BLaER1 treated with 17β-estradiol and CSF1 and Interleukin-3, amounts not matched to agents 10 nM and 100 nM (cell line): ENCODE measurements around the gene ACKR3.

Experiments
- H3K27ac ChIP-seq, 11 experiments: shearing (Covaris generic); formaldehyde crosslinking; 2 replicates each; pipeline ENCODE4 v1.8.1; 2022
- H3K27me3 ChIP-seq, 11 experiments: shearing (Covaris generic); formaldehyde crosslinking; 2 replicates each; pipeline ENCODE4 v1.8.1; 2022
- H3K36me3 ChIP-seq, 11 experiments: shearing (Covaris generic); formaldehyde crosslinking; 2 replicates each; pipeline ENCODE4 v1.8.1; 2022
- H3K4me1 ChIP-seq, 10 experiments: shearing (Covaris generic); formaldehyde crosslinking; 2 replicates each; pipeline ENCODE4 v1.8.1; 2022
- H3K4me2 ChIP-seq, 11 experiments: shearing (Covaris generic); formaldehyde crosslinking; 2 replicates each; pipeline ENCODE4 v1.8.1; 2022
- H3K4me3 ChIP-seq, 10 experiments: shearing (Covaris generic); formaldehyde crosslinking; 2 replicates each; pipeline ENCODE4 v1.8.1; 2022
- H3K9ac ChIP-seq, 11 experiments: shearing (Covaris generic); formaldehyde crosslinking; 2 replicates each; pipeline ENCODE4 v1.8.1; 2022
- H3K9me3 ChIP-seq, 11 experiments: shearing (Covaris generic); formaldehyde crosslinking; replicated peaks in 1 of 11; 2 replicates each; pipeline ENCODE4 v1.8.1; 2022
- H4K20me1 ChIP-seq, 11 experiments: shearing (Covaris generic); formaldehyde crosslinking; 2 replicates each; pipeline ENCODE4 v1.8.1; 2022
- Cebpa-rat ChIP-seq, 11 experiments: shearing (Covaris generic); IDR thresholded peaks; 2 replicates each; pipeline ENCODE4 v1.8.1; 2022

ACKR3 gene

DNA sequence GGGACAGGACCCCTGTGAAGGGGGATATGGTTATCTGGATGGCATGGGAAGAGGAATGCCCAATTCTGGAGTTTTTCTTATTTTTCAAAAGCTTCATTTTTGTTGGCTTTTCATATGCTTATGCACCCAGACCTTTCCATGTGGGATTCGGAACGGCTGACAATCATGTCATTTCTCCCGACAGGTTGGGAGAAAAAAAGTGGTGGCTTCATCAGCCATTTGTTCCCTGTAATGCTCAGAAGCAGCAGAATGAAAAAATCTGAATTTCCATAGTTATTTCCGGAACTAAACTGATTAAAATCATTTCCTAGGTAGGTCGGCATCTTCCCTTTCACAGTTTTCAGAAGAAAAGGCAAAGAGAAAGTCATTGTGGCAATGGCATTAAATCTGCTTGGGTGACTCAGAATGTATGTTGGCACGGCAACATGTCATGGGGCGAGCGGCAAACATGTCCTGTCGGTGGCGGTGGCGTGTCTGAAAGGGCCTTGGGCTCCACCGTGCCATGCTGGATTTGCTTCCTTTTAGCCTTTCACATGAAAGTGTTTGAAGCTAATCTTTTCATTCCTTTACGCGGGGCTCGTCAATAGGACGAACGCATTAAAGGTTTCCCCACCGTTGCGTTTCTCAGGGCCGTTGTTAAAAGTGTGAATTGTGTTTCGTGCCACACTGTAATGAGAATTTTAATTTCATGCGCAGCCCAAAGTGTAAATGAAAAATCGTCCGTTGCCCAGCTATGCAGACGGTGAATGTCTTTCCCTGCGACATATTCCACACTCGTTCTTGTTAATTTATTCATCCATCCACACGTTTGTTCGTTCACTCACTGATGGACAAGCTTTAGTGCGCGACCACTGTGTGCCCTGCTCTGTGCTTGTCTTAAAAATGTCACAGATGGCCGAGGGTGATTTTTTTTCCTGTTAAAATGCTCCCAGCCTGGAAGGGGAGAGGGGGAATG lies 18.5 kb downstream of the ACKR3 start:
- peaks cover 0 to under 1% (median 0%) of the 10 kb centered on the region in 10 experiments; a peak in 2 of 20 replicates for H3K4me1 ChIP-seq
- no peaks in the 10 kb centered on the region for H3K36me3 ChIP-seq
- no peak overlapping the region for H3K4me2 ChIP-seq
- no peak overlapping the region for H3K27ac ChIP-seq
- TF ChIP-seq Cebpa-rat (IDR thresholded peaks at IDR 0.05) = no peak
- no peak overlapping the region for H3K9ac ChIP-seq
- H3K4me3 ChIP-seq = no peak overlapping the region
- no peaks in the 10 kb centered on the region for H4K20me1 ChIP-seq
- H3K27me3 ChIP-seq = no peaks in the 10 kb centered on the region
- peaks cover 6 to 41% (median 31%) of the 10 kb centered on the region in 11 experiments; a peak in 20 of 22 replicates for H3K9me3 ChIP-seq

DNA sequence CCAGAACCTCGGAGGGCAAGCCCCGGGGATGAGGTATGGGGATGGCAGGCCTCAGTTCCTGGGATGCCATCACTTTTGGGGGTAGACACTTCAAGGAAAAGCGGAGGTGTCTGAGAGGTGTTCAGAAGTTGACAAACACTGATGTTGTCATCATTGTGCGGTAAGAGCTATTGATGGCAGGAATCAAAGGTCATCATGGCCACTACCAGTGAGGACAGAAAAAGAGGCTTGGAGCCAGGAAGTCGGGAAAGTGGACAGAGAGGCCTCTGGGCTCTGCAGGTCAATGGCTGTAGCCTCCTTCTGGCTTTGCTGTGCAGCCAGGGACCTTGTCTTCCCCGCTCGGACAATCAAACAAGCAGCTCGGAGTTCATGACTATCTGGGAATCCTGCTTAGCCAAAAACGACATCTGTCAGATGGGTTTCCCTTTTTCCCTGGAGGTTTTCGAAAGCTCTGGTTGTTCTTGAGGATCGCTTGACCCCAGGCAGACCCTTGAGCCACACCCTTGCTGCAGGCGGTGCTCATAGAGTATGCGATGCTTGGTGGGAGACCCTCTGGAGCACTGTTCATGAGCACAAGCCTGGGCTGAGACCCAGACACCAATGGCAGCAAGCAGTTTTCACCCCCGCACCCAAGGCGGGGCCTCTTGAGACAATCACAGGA lies 19.4 kb downstream of the ACKR3 start:
- H3K9me3 ChIP-seq = peaks cover 6 to 41% (median 31%) of the 10 kb centered on the region in 11 experiments; a peak in 20 of 22 replicates
- H3K36me3 ChIP-seq = no peaks in the 10 kb centered on the region
- H3K4me1 ChIP-seq = no peaks in the 10 kb centered on the region
- TF ChIP-seq Cebpa-rat (IDR thresholded peaks at IDR 0.05) = no peak
- no peak overlapping the region for H3K4me2 ChIP-seq
- no peak overlapping the region for H3K27ac ChIP-seq
- no peak overlapping the region for H3K4me3 ChIP-seq
- no peaks in the 10 kb centered on the region for H4K20me1 ChIP-seq
- no peak overlapping the region for H3K9ac ChIP-seq
- no peaks in the 10 kb centered on the region for H3K27me3 ChIP-seq

DNA sequence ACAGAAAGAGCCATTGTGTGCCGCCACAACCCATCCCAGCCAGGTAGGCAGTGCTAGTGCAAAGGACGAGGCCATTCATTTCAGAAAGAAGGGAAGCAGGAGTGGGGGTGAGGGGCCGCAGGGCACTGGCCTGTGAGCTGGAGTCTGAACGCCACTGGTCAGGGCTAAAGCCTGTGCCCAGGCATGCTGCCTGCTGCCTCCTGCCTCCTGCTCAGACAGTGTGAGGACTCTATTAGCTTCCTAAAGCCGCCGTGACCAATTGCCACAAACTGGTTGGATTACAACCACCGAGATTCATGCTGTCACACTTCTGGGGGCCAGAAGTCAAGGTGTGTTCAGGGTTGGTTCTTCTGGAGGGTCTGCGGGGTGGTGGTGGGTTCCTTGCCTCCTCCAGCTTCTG lies 21.2 kb downstream of the ACKR3 start:
- TF ChIP-seq Cebpa-rat (IDR thresholded peaks at IDR 0.05) = no peak
- H3K4me1 ChIP-seq = no peaks in the 10 kb centered on the region
- H3K36me3 ChIP-seq = no peaks in the 10 kb centered on the region
- no peak overlapping the region for H3K4me3 ChIP-seq
- H3K27me3 ChIP-seq = no peaks in the 10 kb centered on the region
- H3K4me2 ChIP-seq = no peak overlapping the region
- peaks cover 6 to 28% (median 18%) of the 10 kb centered on the region in 11 experiments; a peak in 20 of 22 replicates for H3K9me3 ChIP-seq
- no peak overlapping the region for H3K9ac ChIP-seq
- no peaks in the 10 kb centered on the region for H4K20me1 ChIP-seq
- H3K27ac ChIP-seq = no peak overlapping the region

GRCh38 chr2:236592821-236593220 lies 23.2 kb downstream of the ACKR3 start:
- no peaks in the 10 kb centered on the region for H3K36me3 ChIP-seq
- peaks cover 0 to 8% (median 0%) of the 10 kb centered on the region in 11 experiments; a peak in 6 of 22 replicates for H3K9me3 ChIP-seq
- H4K20me1 ChIP-seq = no peaks in the 10 kb centered on the region
- no peaks in the 10 kb centered on the region for H3K4me1 ChIP-seq
- no peak overlapping the region for H3K4me3 ChIP-seq
- no peak overlapping the region for H3K9ac ChIP-seq
- H3K27me3 ChIP-seq = no peaks in the 10 kb centered on the region
- no peak for TF ChIP-seq Cebpa-rat (IDR thresholded peaks at IDR 0.05)
- no peak overlapping the region for H3K27ac ChIP-seq
- H3K4me2 ChIP-seq = no peak overlapping the region

DNA sequence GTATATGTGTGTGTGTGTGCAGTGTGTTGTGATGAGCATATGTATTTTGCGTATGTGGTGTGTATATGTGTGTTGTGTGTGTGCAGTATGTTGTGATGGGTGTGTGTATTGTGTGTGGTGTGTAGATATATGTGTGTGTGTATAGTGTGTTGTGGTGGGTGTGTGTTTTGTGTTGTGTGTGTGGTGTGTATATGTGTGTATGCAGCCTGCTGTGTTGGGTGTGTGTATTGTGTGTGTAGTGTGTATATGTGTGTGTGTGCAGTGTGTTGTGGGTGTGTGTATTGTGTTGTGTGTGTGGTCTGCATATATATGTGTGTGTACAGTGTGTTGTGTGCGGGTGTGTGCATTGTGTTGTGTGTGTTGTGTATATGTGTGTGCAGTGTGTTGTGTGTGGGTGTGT lies 23.9 kb downstream of the ACKR3 start:
- Histone ChIP-seq H4K20me1 (no peaks in the 10 kb centered on the region), H3K9ac (no peak overlapping the region), H3K36me3 (no peaks in the 10 kb centered on the region), H3K4me2 (no peak overlapping the region), H3K4me1 (no peaks in the 10 kb centered on the region), H3K27ac (no peak overlapping the region), H3K27me3 (no peaks in the 10 kb centered on the region), H3K4me3 (no peak overlapping the region), H3K9me3 (peaks cover 0 to 8% (median 0%) of the 10 kb centered on the region in 11 experiments; a peak in 2 of 22 replicates)
- no peak for TF ChIP-seq Cebpa-rat (IDR thresholded peaks at IDR 0.05)

DNA sequence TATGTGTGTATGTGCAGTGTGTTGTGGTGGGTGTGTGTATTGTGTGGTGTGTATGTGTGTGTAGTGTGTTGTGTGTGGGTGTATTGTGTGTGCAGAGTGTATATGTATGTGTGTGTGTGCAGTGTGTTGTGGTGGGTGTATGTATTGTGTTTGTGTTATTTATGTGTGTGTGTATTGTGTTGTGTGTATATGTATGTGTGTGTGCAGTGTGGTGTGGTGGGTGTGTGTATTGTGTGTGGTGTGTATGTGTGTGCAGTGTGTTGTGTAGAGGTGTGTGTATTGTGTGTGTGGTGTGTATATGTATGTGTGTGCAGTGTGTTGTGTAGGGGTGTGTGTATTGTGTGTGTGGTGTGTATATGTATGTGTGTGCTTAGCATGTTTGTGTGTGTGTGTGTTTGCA lies 24.3 kb downstream of the ACKR3 start:
- Histone ChIP-seq H3K9ac (no peak overlapping the region), H4K20me1 (no peaks in the 10 kb centered on the region), H3K9me3 (peaks cover 0 to 4% (median 0%) of the 10 kb centered on the region in 11 experiments; a peak in 1 of 22 replicates), H3K4me2 (no peak overlapping the region), H3K27me3 (no peaks in the 10 kb centered on the region), H3K36me3 (no peaks in the 10 kb centered on the region), H3K4me1 (no peaks in the 10 kb centered on the region), H3K27ac (no peak overlapping the region), H3K4me3 (no peak overlapping the region)
- TF ChIP-seq Cebpa-rat (IDR thresholded peaks at IDR 0.05) = no peak

DNA sequence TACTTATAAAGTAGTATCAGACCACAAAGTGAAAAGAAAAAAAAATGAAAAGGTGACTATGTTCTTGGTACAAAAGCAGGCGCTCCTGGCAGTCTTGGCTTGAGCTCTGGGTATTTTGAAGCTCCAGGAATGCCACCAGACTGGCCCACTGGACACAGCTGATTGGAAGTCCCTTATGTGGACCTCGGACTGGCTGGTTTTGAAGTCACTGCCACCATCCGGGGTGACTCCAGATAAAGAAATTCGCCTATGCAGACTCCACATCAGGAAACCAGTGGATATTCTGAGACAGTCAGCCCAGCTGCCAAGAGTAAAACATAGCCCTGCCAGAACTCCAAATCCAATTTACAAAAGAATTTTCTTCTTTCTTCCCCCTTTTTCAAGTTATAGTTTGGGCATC lies 28.0 kb downstream of the ACKR3 start:
- H3K4me2 ChIP-seq = no peak overlapping the region
- no peaks in the 10 kb centered on the region for H4K20me1 ChIP-seq
- H3K27ac ChIP-seq = no peak overlapping the region
- H3K9me3 ChIP-seq = no peaks in the 10 kb centered on the region
- no peak overlapping the region for H3K9ac ChIP-seq
- no peak overlapping the region for H3K4me3 ChIP-seq
- no peak for TF ChIP-seq Cebpa-rat (IDR thresholded peaks at IDR 0.05)
- 0 out of 20 replicates have a peak, but pooled peaks cover 0 to 3% (median 0%) of the 10 kb centered on the region in 10 experiments for H3K4me1 ChIP-seq
- H3K27me3 ChIP-seq = no peaks in the 10 kb centered on the region; a peak in 1 of 22 replicates
- no peaks in the 10 kb centered on the region for H3K36me3 ChIP-seq

DNA sequence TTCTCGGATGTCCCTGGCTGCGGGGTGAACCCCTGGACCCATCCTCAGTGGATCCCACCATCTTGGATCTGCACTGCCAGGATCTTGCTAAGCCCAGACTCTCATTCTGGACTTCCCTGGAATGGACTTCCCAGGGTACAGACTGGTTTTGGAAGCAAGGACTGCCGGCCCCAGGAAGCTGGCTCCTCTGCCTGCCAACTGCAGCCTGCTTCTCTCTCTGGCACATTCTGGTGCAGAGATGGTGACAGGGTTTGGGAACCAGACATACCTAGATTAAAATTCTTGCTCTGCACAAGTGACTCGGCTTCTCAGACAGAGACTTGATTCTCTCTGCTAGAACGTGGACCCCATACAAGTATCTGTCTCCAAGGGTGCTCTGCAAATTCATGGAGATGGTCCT lies 29.4 kb downstream of the ACKR3 start:
- Histone ChIP-seq H3K4me2 (no peak overlapping the region), H3K36me3 (no peaks in the 10 kb centered on the region), H3K4me1 (0 out of 20 replicates have a peak, but pooled peaks cover 0 to 3% (median 0%) of the 10 kb centered on the region in 10 experiments), H3K27me3 (no peaks in the 10 kb centered on the region; a peak in 1 of 22 replicates), H3K9me3 (no peaks in the 10 kb centered on the region), H3K4me3 (no peak overlapping the region), H3K9ac (no peak overlapping the region), H3K27ac (no peak overlapping the region), H4K20me1 (no peaks in the 10 kb centered on the region)
- TF ChIP-seq Cebpa-rat (IDR thresholded peaks at IDR 0.05) = no peak

GRCh38 chr2:236600158-236600557 lies 30.5 kb downstream of the ACKR3 start:
- Histone ChIP-seq H3K36me3 (no peaks in the 10 kb centered on the region), H3K4me3 (no peak overlapping the region), H3K9ac (no peak overlapping the region), H3K4me1 (peaks cover 0 to 12% (median 0%) of the 10 kb centered on the region in 10 experiments; a peak in 7 of 20 replicates), H3K27ac (no peak overlapping the region), H4K20me1 (no peaks in the 10 kb centered on the region), H3K9me3 (no peaks in the 10 kb centered on the region), H3K27me3 (peaks cover 0 to 2% (median 0%) of the 10 kb centered on the region in 11 experiments; a peak in 2 of 22 replicates), H3K4me2 (no peak overlapping the region)
- TF ChIP-seq Cebpa-rat (IDR thresholded peaks at IDR 0.05) = no peak
